CD8-positive, alpha-beta memory T cell (primary cell): ENCODE results near the gene BLOC1S1. TPM values are rescaled to one million over a fixed set of nuclear protein-coding genes. Genes with fewer than 3 reads are reported as not detected.

Source experiments
- CTCF ChIA-PET: fragments of 350-600 bp; sonication (Branson Sonifier 250); formaldehyde crosslinking; loops from one replicate; lab custom pipeline; 2021; ENCODE audit warnings: antibody characterized with exemption; lab: Charles Lee
- POLR2A ChIA-PET: fragments of 350-600 bp; sonication (Branson Sonifier 250); formaldehyde crosslinking; loops from one replicate; lab custom pipeline; 2021; ENCODE audit warnings: antibody characterized with exemption; lab: Charles Lee
- DNase-seq, 5 donors: peaks; one replicate each; pipeline versions ENCODE4 v3.0.0 to v3.0.0-alpha.2; 2020 to 2022; ENCODE audit warnings: mixed read lengths in 1 of 5
- H3K27ac ChIP-seq: one replicate; pipeline ENCODE4 v1.7.0; 2013; ENCODE audit warnings: low read depth, mild to moderate bottlenecking, low read length, moderate library complexity
- H3K27me3 ChIP-seq: 2 replicates; pipeline ENCODE4 v1.7.0; 2013; ENCODE audit warnings: low read length, mild to moderate bottlenecking; ENCODE audit not compliant: insufficient read depth, poor library complexity, severe bottlenecking
- H3K36me3 ChIP-seq: 2 replicates; pipeline ENCODE4 v1.7.0; 2013; ENCODE audit warnings: mild to moderate bottlenecking, low read length, moderate library complexity; ENCODE audit not compliant: insufficient read depth
- H3K4me1 ChIP-seq: 2 replicates; pipeline ENCODE4 v1.7.0; 2013; ENCODE audit warnings: mild to moderate bottlenecking, low read length, moderate library complexity; ENCODE audit not compliant: insufficient read depth
- H3K4me3 ChIP-seq: 2 replicates; pipeline ENCODE4 v1.7.0; 2013; ENCODE audit warnings: mild to moderate bottlenecking, low read length
- H3K9me3 ChIP-seq: 2 replicates; pipeline ENCODE4 v1.7.0; 2013; ENCODE audit warnings: mild to moderate bottlenecking, low read length
- H3K27ac Mint-ChIP-seq, 8 donors: one replicate each; pipeline ENCODE4 v1.8.0; 2020 to 2021; ENCODE audit warnings: mixed read lengths in 8 of 8, mild to moderate bottlenecking in 6 of 8, inconsistent platforms in 3 of 8, moderate library complexity in 3 of 8
- H3K27me3 Mint-ChIP-seq, 2 donors: one replicate each; pipeline ENCODE4 v1.8.0; 2020 to 2021; ENCODE audit warnings: mixed read lengths in 2 of 2, mild to moderate bottlenecking in 1 of 2, moderate library complexity in 1 of 2
- H3K36me3 Mint-ChIP-seq, 3 donors: one replicate each; pipeline ENCODE4 v1.8.0; 2020 to 2021; ENCODE audit warnings: mixed read lengths in 3 of 3, inconsistent platforms in 1 of 3, mild to moderate bottlenecking in 1 of 3
- H3K4me1 Mint-ChIP-seq, 3 donors: one replicate each; pipeline ENCODE4 v1.8.0; 2020 to 2021; ENCODE audit warnings: mixed read lengths in 3 of 3, inconsistent platforms in 1 of 3, mild to moderate bottlenecking in 1 of 3
- H3K4me3 Mint-ChIP-seq, 7 donors: one replicate each; pipeline ENCODE4 v1.8.0; 2020 to 2021; ENCODE audit warnings: mixed read lengths in 7 of 7, mild to moderate bottlenecking in 6 of 7, moderate library complexity in 4 of 7, inconsistent platforms in 2 of 7
- H3K9me3 Mint-ChIP-seq, 5 donors: one replicate each; pipeline ENCODE4 v1.8.0; 2020 to 2022; ENCODE audit warnings: mixed read lengths in 5 of 5, mild to moderate bottlenecking in 3 of 5, moderate library complexity in 2 of 5, inconsistent platforms in 1 of 5
- polyA plus RNA-seq: library from polyadenylated mRNA; unstranded; fragments of 300-500 nt; fragmentation: Illumina TruSeq; gene quantifications from one replicate; pipeline ENCODE4 v1.2.3, GENCODE V29; 2021
- total RNA-seq, 2 experiments: library from RNA; stranded (reverse); gene quantifications; one replicate each; pipeline ENCODE4 v1.2.3, GENCODE V29; 2021

Gene BLOC1S1
- total and polyA plus RNA-seq, 3 experiments from 2014 or later: 90.2 to 110 (median 97.5) TPM

DNA sequence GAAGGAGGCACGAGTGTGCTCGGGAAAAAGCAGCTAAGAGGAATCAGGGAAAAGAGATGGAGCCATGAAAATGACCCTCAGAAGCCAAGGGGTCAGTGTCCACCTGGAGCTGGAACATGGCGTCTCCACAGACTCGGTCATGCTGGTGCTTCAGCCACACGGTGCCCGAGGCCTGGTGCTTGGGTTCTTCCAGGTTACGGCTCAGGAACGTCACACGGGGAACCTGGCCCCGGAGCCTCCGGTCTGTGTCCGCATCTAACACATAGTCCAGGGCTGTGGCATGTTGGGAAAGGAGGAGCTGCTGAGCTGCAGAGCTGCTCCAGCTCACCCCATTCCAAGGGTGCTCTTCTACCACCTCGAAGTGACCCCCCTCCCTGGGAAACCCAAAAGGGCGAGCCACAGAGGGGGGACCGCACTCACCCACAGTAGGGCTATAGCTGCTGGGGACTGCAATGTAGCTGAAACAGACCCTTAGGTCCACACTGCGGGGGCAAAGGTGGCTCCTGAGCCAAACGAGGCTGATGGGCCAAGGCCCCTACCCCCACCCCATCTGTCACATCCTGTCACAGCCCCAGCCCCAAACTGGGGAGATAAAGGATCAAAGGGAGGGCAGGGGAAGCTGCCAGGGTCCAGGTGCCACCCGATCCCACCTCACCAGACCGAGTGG lies 18.9 kb upstream of the BLOC1S1 start:
- no peaks in the 10 kb centered on the region for H3K9me3 Mint-ChIP-seq
- H3K27ac Mint-ChIP-seq: peak overlapping the region in 1 of 8 donors; percentile 72
- ChIA-PET POLR2A (no interaction called here), CTCF (interaction anchor here (1.4 kb wide), 1 partner anchor 41 kb away, joined by 4 read pairs; no protein-coding TSS in a partner anchor)
- H3K4me3 ChIP-seq: no peak overlapping the region
- peaks cover 0 to 2% (median 0%) of the 10 kb centered on the region in 3 donors for H3K36me3 Mint-ChIP-seq
- DNase-seq: peak in 1 of 5 donors; percentile 28
- H3K4me1 ChIP-seq: no peaks in the 10 kb centered on the region
- peaks cover 7 to 9% of the 10 kb centered on the region in 2 donors for H3K27me3 Mint-ChIP-seq
- no peaks in the 10 kb centered on the region for H3K9me3 ChIP-seq
- H3K4me3 Mint-ChIP-seq: no peak overlapping the region
- H3K27ac ChIP-seq: no peak overlapping the region
- no peaks in the 10 kb centered on the region for H3K27me3 ChIP-seq
- H3K36me3 ChIP-seq: no peaks in the 10 kb centered on the region
- H3K4me1 Mint-ChIP-seq: no peaks in the 10 kb centered on the region

DNA sequence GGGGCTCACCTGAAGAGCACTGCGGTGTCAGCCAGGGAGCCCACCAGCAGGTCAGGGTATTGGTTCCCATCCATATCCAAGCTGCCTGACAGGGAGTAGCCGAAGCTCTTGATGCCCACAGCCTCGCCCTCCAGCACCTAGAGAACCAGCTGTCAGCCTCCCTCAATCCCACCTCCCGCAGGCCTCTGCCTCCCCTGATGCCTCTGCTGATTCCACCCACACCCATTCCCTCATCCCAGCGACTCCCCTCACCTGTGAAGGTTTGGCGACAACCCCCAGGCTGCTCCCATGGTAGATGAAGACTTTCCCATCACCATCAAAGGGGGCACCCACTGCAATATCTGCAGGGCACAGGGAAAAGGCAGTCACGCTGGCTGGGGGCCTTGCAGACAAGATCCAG lies 18.2 kb upstream of the BLOC1S1 start:
- H3K4me1 Mint-ChIP-seq: no peaks in the 10 kb centered on the region
- peaks cover 7 to 9% of the 10 kb centered on the region in 2 donors for H3K27me3 Mint-ChIP-seq
- no peak overlapping the region for H3K27ac Mint-ChIP-seq
- peaks cover 0 to 2% (median 0%) of the 10 kb centered on the region in 3 donors for H3K36me3 Mint-ChIP-seq
- no peak overlapping the region for H3K4me3 Mint-ChIP-seq
- H3K9me3 Mint-ChIP-seq: no peaks in the 10 kb centered on the region
- no peaks in the 10 kb centered on the region for H3K36me3 ChIP-seq
- no peaks in the 10 kb centered on the region for H3K9me3 ChIP-seq
- H3K4me1 ChIP-seq: no peaks in the 10 kb centered on the region
- no peaks in the 10 kb centered on the region for H3K27me3 ChIP-seq
- no peak overlapping the region for H3K4me3 ChIP-seq
- H3K27ac ChIP-seq: no peak overlapping the region
- ChIA-PET POLR2A (no interaction called here), CTCF (no interaction called here)
- DNase-seq: no peak

DNA sequence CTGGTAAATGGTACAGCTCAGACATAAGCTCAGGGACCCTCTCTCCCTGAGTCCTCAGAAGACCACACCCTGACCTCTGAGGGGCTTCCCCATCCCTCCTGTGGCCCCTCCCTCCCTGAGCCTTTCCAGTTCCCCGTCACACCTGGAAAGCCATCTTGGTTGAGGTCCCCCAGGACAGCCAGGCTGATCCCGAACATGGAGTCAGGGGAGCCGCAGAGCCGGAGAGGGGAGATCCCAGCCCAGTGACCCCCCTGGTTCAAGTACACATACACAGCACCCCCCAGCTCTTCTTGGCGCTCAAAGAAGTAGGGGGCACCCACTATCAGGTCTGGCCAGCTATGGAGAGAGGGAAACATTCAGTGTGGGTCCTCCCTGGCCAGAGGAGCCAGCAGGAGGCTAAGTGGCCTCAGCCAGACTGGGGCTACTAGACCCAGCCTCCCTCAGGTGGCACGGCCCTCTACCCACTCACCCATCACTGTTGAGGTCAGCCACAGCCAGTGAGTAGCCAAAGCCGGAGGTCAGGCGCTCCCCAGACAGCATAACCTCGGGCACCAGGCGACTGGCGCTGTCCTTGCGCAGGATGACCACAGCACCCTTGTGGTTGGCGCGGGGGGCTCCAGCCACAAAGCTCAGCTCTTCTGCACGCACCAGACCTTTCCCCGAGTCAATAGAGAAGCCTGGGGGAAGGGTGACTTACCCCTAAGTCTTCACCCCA lies 17.4 kb upstream of the BLOC1S1 start:
- H3K27ac Mint-ChIP-seq: no peak overlapping the region
- no peaks in the 10 kb centered on the region for H3K9me3 Mint-ChIP-seq
- no peaks in the 10 kb centered on the region for H3K4me1 ChIP-seq
- no peaks in the 10 kb centered on the region for H3K4me1 Mint-ChIP-seq
- no peaks in the 10 kb centered on the region for H3K9me3 ChIP-seq
- no peak overlapping the region for H3K27ac ChIP-seq
- peaks cover 9 to 11% of the 10 kb centered on the region in 2 donors for H3K27me3 Mint-ChIP-seq
- ChIA-PET POLR2A (no interaction called here), CTCF (interaction anchor here (0.9 kb wide), 1 partner anchor 41 kb away, joined by 3 read pairs; no protein-coding TSS in a partner anchor)
- no peak overlapping the region for H3K4me3 ChIP-seq
- peak in 1 of 5 donors; percentile 36 for DNase-seq
- no peak overlapping the region for H3K4me3 Mint-ChIP-seq
- H3K27me3 ChIP-seq: no peaks in the 10 kb centered on the region
- peaks cover 0 to 2% (median 0%) of the 10 kb centered on the region in 3 donors for H3K36me3 Mint-ChIP-seq
- no peaks in the 10 kb centered on the region for H3K36me3 ChIP-seq

DNA sequence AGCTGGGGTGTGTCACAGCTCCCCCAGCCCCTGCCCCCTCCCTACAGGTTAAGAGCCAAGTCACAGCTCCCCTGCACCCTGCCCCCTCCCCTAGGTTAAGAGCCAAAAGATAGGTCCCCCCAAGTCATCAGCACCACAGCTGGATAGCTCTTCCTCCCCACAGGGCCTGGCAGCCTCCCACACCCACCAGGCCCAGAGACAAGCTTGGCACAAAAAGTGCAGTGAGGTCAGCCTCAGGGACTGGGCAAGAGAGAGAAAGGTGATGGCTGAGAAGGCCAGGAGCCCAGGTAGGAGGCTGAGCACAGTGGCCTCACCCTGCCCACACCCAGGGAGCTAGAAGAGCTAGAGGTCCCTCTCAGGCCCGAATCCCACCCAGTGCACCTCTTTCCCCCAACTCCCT lies 16.9 kb upstream of the BLOC1S1 start:
- H3K4me1 Mint-ChIP-seq: no peaks in the 10 kb centered on the region
- Histone ChIP-seq H3K36me3 (no peaks in the 10 kb centered on the region), H3K4me3 (no peak overlapping the region), H3K27me3 (no peaks in the 10 kb centered on the region), H3K4me1 (no peaks in the 10 kb centered on the region), H3K9me3 (no peaks in the 10 kb centered on the region), H3K27ac (no peak overlapping the region)
- ChIA-PET CTCF (interaction anchor here (0.9 to 1.1 kb wide), 2 partner anchors 41 to 43 kb away, joined by 3 read pairs; no protein-coding TSS in a partner anchor), POLR2A (no interaction called here)
- H3K36me3 Mint-ChIP-seq: peaks cover 0 to 2% (median 0%) of the 10 kb centered on the region in 3 donors
- no peak overlapping the region for H3K4me3 Mint-ChIP-seq
- peaks cover 9 to 11% of the 10 kb centered on the region in 2 donors for H3K27me3 Mint-ChIP-seq
- no peaks in the 10 kb centered on the region for H3K9me3 Mint-ChIP-seq
- DNase-seq: peak in 1 of 5 donors; percentile 16
- H3K27ac Mint-ChIP-seq: no peak overlapping the region

DNA sequence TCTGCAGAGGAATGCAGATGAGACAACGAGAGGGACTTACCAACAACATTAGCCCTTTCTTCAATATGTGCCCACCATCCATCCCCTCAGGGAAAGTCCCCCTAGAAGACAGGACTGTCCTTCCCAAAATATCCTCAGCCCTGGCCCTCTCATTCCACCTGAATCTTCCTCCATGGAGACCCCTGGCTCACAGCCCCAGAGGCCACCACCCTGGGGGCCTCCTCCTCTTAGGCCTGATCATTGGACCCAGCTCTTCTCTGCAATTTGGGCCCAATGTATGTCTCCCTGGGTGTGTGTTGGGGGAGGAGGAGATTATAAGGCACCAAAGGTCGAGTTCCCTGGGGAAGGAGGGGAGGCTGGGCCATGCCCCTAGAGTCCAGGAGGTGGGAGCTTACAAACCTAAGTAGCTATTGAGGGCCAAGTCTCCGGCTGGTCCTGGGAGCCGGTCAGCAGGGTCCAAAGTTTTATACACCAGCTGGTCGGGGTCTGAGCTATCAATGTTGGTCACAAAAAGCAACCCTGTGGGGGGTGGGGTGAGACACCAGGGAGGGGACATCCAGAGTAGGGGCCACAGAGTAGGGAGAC lies 16.3 kb upstream of the BLOC1S1 start:
- ChIA-PET POLR2A (no interaction called here), CTCF (interaction anchor here (1.1 kb wide), 1 partner anchor 43 kb away, joined by 3 read pairs; no protein-coding TSS in a partner anchor)

DNA sequence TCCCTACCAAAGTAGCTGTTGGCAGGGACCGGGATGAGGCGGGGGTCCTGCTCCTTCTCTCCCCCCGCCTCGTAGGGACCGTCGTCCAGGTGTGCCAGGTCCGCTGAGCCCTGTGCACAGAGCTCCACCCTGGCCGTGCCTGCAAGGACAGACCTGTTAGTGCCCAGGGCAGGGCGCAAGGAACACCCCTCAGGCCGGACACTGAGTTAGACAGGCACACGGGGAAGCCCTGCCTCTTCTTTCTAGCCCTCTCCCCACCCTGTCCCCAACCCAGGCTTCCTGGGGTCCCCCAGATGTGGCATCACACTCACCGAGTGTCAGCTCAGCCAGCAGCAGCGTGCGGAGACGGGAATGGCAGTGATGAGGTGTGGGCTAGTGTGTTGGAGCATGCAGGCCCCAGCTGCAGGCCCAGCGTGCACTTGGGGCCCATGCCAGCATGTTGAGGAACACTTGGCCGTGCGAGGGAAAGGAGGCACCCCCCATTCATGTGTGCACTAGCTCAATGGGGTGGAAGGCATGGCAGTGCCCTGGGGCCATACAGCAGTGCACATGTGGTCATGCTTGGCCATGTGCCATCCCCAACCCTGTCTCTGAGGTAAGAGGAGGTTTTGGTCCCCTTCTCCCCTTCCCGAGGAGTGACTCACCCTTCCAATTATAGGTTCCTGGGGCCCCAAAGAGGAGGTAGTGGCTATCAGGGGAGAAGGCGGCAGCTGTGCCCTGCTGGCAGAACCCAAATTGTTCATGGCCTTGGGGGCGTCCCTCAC lies 15.4 kb upstream of the BLOC1S1 start:
- Histone ChIP-seq H3K4me3 (no peak overlapping the region), H3K36me3 (no peaks in the 10 kb centered on the region), H3K27ac (no peak overlapping the region), H3K4me1 (no peaks in the 10 kb centered on the region), H3K9me3 (no peaks in the 10 kb centered on the region), H3K27me3 (no peaks in the 10 kb centered on the region)
- CTCF ChIA-PET: interaction anchor here (1.1 kb wide), 1 partner anchor 44 kb away, joined by 3 read pairs; no protein-coding TSS in a partner anchor
- Mint-ChIP-seq H3K36me3 (peaks cover 0 to 2% (median 0%) of the 10 kb centered on the region in 3 donors), H3K27ac (no peak overlapping the region), H3K27me3 (peaks cover 9 to 17% of the 10 kb centered on the region in 2 donors), H3K4me3 (no peak overlapping the region), H3K4me1 (no peaks in the 10 kb centered on the region), H3K9me3 (no peaks in the 10 kb centered on the region)
- peak in 1 of 5 donors; percentile 37 for DNase-seq
- POLR2A ChIA-PET: no interaction called here

More for the DNA sequence above, 16.3 kb upstream of the BLOC1S1 start:
- Histone ChIP-seq H3K27ac (no peak overlapping the region), H3K27me3 (no peaks in the 10 kb centered on the region), H3K9me3 (no peaks in the 10 kb centered on the region), H3K36me3 (no peaks in the 10 kb centered on the region), H3K4me3 (no peak overlapping the region), H3K4me1 (no peaks in the 10 kb centered on the region)
- H3K27me3 Mint-ChIP-seq: peaks cover 9 to 17% of the 10 kb centered on the region in 2 donors
- H3K27ac Mint-ChIP-seq: peak overlapping the region in 1 of 8 donors; percentile 51
- peaks cover 0 to 2% (median 0%) of the 10 kb centered on the region in 3 donors for H3K36me3 Mint-ChIP-seq
- no peaks in the 10 kb centered on the region for H3K4me1 Mint-ChIP-seq
- H3K9me3 Mint-ChIP-seq: no peaks in the 10 kb centered on the region
- H3K4me3 Mint-ChIP-seq: no peak overlapping the region
- peak in 1 of 5 donors; percentile 26 for DNase-seq

DNA sequence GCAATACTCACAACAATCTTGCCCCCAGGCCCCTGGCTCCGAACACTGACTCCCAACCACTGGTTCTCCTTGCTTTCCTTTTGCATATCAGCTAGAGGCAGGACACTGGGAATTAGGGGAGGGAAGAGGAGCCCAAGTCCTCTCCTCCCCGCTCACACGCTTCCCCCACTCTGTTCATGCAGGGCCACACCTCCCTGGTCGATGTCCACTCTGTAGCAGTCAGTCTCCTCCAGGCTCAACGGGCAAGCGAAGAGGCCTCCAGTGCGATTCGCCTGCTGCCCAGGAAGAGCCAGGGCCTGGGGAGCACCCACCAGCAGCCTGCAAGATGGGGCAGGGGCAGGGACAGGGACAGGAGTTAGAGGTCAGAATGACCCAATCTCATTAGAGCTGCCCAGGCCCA lies 13.0 kb upstream of the BLOC1S1 start:
- POLR2A ChIA-PET: no interaction called here
- CTCF ChIA-PET: no interaction called here
- H3K27ac Mint-ChIP-seq: no peak overlapping the region

More for the DNA sequence above, 13.0 kb upstream of the BLOC1S1 start:
- peak in 1 of 5 donors; percentile 26 for DNase-seq
- Mint-ChIP-seq H3K4me1 (peaks cover 7 to 8% (median 7%) of the 10 kb centered on the region in 3 donors), H3K36me3 (peaks cover 0 to 2% (median 0%) of the 10 kb centered on the region in 3 donors), H3K27me3 (peaks cover 10 to 22% of the 10 kb centered on the region in 2 donors), H3K4me3 (no peak overlapping the region), H3K9me3 (no peaks in the 10 kb centered on the region)
- no peaks in the 10 kb centered on the region for H3K9me3 ChIP-seq
- H3K4me3 ChIP-seq: no peak overlapping the region
- no peaks in the 10 kb centered on the region for H3K36me3 ChIP-seq
- H3K27ac ChIP-seq: no peak overlapping the region
- H3K4me1 ChIP-seq: peaks cover 6% of the 10 kb centered on the region
- H3K27me3 ChIP-seq: peaks cover 12% of the 10 kb centered on the region
